Bronchial epithelial cell (primary cell): ENCODE results near the gene GLG1. TPM values are rescaled to one million over a fixed set of nuclear protein-coding genes. Genes with fewer than 3 reads are reported as not detected.
A peak's percentile ranks its signal among the peaks of the same experiment; 100 is the strongest.

Experiments
- DNase-seq: peaks from one replicate; pipeline ENCODE4 v3.0.0-alpha.2; 2010; ENCODE audit warnings: low read depth
- FAIRE-seq: peaks from 2 replicates; lab custom pipeline; 2011; peaks lifted over from hg19 to GRCh38; lab: Jason Lieb, UNC
- H3K27me3 ChIP-seq: 2 replicates; pipeline ENCODE4 v1.5.1; 2011; ENCODE audit warnings: low read length; ENCODE audit not compliant: control insufficient read depth, insufficient read depth
- H3K36me3 ChIP-seq: 2 replicates; pipeline ENCODE4 v1.5.1; 2011; ENCODE audit warnings: low read length; ENCODE audit not compliant: control insufficient read depth, insufficient read depth
- H3K4me3 ChIP-seq: 2 replicates; pipeline ENCODE4 v1.5.1; 2011; ENCODE audit warnings: mild to moderate bottlenecking, low read depth, low read length, control low read depth
- total RNA-seq: library from RNA; depleted of rRNA; stranded (reverse); fragments of >200 nt; gene quantifications from 2 replicates; pipeline ENCODE4 v1.2.1, GENCODE V29; 2014
- TF ChIP-seq, protein P1 (sequence below): IDR thresholded peaks from 2 replicates; pipeline ENCODE4 v1.5.1; 2011; ENCODE audit warnings: mild to moderate bottlenecking, moderate library complexity, low read length, control low read depth, inconsistent platforms; ENCODE audit not compliant: insufficient read depth, severe bottlenecking

GLG1 gene
- total RNA-seq, 1 donor from 2014 or later, result 65.0 TPM

DNA sequence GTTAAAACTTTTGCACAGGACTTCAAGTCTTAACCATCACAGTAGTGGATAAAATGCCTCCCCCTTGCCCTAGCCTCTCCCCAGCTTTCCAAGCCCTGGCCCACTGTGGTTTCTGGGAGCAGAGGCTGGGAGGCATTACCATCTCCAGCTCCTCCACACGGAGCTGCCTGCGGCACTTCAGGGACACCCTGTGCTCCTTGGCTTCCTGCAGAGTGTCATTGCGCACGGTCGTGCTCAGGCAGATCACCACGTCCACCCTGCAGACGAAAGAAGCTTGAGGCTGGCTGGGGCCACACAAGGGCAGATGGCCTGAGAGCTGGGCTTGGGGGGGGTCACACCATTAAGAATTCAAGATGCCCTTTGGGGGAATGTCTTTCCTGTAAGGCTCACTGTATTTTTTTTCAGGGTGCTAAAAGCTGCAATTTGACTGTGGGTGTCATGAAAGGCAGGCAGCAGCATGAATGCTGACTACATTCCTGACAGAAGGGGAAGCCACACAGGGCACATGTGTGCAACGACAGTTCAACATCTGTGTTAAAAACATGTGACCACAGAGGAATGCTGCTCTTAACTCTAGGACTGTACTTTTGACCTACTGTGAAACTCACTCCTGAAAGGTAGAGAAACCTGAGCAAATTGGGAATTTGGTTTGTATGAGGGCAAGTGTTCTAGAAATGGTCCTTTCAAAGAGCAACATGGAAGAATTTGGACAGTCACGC, 137.9 kb downstream of the GLG1 start:
- H3K27me3 ChIP-seq, result no peaks in the 10 kb centered on the region
- TF ChIP-seq, protein P1, sequence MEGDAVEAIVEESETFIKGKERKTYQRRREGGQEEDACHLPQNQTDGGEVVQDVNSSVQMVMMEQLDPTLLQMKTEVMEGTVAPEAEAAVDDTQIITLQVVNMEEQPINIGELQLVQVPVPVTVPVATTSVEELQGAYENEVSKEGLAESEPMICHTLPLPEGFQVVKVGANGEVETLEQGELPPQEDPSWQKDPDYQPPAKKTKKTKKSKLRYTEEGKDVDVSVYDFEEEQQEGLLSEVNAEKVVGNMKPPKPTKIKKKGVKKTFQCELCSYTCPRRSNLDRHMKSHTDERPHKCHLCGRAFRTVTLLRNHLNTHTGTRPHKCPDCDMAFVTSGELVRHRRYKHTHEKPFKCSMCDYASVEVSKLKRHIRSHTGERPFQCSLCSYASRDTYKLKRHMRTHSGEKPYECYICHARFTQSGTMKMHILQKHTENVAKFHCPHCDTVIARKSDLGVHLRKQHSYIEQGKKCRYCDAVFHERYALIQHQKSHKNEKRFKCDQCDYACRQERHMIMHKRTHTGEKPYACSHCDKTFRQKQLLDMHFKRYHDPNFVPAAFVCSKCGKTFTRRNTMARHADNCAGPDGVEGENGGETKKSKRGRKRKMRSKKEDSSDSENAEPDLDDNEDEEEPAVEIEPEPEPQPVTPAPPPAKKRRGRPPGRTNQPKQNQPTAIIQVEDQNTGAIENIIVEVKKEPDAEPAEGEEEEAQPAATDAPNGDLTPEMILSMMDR, result no peak
- H3K36me3 ChIP-seq, result peaks cover 14% of the 10 kb centered on the region
- no peak overlapping the region for H3K4me3 ChIP-seq
- no peak for DNase-seq
- FAIRE-seq, result peak; percentile 18

DNA sequence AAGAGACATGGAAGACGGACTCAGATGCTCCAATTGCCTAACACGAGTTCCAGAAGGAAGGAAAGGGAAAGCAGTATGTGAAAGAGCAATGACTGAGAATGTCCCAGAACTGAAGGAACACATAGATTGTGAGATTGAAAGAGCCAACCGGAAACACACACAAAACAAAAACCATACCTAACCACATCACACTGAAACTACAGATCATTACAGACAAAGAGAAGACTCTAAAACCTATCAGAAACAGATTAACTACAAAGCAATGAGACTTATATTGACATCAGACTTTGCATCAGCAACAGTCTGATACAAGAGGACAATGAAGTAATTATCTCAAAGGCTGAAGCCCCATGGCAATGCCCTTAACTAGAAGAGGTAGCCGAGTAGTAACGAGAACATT, 140.0 kb downstream of the GLG1 start:
- FAIRE-seq (no peak), DNase-seq (no peak)
- Histone ChIP-seq H3K36me3 (peaks cover 12% of the 10 kb centered on the region), H3K27me3 (no peaks in the 10 kb centered on the region), H3K4me3 (no peak overlapping the region)
- TF ChIP-seq, protein P1, result no peak

DNA sequence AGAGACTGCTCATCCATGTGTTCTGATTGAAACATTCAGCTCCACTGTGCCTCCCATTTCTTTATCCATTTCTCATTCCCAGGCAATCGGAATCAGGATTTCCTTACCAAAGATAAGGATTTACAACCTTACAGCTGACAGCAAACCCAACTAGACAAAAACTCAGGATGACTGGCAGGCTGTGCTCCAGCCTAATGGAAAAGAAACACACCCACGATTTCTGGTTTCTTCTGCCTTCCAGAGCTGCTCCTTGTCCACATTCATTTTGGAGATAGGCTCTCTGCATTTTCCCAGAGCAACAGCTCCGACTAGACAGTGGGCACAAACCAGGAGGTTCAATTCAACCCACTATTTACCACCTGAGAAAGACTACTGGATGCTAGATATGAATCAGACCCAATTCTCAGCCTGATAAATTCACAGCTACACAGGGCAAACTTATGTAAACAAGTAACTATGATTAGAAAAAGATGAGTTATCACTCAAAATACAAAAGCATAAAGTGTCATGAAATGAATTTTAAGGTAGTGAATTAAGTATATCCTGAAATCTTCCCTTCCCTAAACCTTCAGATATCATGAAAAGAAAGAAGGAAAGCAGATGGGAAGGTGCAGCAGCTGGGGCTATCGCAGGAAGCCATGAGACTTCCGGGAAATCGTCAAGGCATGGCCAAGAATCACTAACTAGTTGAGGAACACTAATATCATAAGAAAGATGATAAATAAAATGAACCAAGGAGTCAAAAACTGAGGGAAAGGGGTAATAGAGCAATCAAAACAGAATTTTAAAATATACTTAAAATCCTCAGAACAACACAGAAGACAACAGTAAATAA, 140.8 kb downstream of the GLG1 start:
- Histone ChIP-seq H3K36me3 (peaks cover 13% of the 10 kb centered on the region), H3K4me3 (no peak overlapping the region), H3K27me3 (no peaks in the 10 kb centered on the region)
- FAIRE-seq (no peak), DNase-seq (no peak)
- TF ChIP-seq, protein P1, result no peak

DNA sequence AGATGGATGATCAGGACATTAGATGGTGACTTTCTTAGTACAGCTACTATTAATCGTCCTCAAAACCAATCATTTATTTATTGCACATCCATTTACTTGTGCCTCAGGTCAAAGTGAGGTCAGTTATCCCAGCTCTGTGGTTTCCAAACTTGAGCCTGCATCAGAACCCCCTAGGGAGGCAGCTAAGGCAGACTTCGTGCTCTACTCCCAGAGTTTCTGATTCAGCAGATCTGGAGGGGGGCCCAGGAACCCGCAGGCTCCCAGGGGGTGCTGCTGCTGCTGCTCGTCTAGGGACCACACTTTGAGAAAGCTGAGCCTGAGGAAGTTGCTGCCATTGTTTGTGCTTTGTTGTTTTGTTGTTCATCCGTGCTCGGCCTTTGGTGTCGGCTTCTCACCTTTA, 141.6 kb downstream of the GLG1 start:
- peaks cover 13% of the 10 kb centered on the region for H3K36me3 ChIP-seq
- H3K4me3 ChIP-seq, result no peak overlapping the region
- no peaks in the 10 kb centered on the region for H3K27me3 ChIP-seq
- FAIRE-seq (no peak), DNase-seq (no peak)
- TF ChIP-seq, protein P1, result no peak

DNA sequence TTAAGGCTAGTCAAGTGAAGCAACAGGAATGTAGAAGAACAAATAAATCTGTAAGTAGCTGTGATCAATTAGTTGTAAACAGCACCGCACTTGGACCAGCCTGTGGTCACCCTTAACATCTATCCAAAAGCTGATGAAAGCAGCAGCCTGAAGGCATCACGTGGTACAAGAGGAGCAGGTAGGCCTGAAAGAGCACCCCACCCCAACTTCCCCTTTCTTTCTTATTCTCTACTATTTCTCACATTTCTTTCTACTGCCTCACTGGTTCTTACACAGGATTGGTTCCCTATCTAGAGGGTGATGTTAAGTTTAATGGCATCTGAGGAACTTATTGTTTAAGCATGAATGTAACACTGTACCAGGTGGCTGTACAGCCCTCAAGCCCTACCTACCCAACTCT, 143.0 kb downstream of the GLG1 start:
- no peak for FAIRE-seq
- no peak overlapping the region for H3K4me3 ChIP-seq
- TF ChIP-seq, protein P1, result no peak
- H3K27me3 ChIP-seq, result no peaks in the 10 kb centered on the region
- peaks cover 5% of the 10 kb centered on the region for H3K36me3 ChIP-seq
- no peak for DNase-seq
